ACC112 (cell line): ENCODE data around the gene AFMID.
"Not testable (repeated sequence)": the region's sequence is repeated elsewhere in the genome, so short reads cannot be mapped to it uniquely, and the experiment has no call there.

Experiments used
- H2AFZ ChIP-seq: fragments of 200-600 bp; sonication (generic); one replicate; pipeline ENCODE4 v1.6.0; 2017; ENCODE audit warnings: antibody characterized with exemption, low read length; ENCODE audit not compliant: unreplicated experiment
- H3K27ac ChIP-seq: fragments of 200-600 bp; sonication (generic); 2 replicates; pipeline ENCODE4 v1.5.1; 2014; ENCODE audit warnings: low read depth, mild to moderate bottlenecking, antibody characterized with exemption, low read length, moderate library complexity
- H3K27me3 ChIP-seq: fragments of 200-600 bp; sonication (generic); 2 replicates; pipeline ENCODE4 v1.6.1; 2014; ENCODE audit warnings: mild to moderate bottlenecking, antibody characterized with exemption, low read length, moderate library complexity, mixed read lengths; ENCODE audit not compliant: insufficient read depth
- H3K36me3 ChIP-seq: fragments of 200-600 bp; sonication (generic); 2 replicates; pipeline ENCODE4 v1.6.1; 2016; ENCODE audit warnings: mild to moderate bottlenecking, antibody characterized with exemption, low read length, moderate library complexity, mixed read lengths; ENCODE audit not compliant: insufficient read depth
- H3K4me1 ChIP-seq: fragments of 200-600 bp; sonication (generic); one replicate; pipeline ENCODE4 v1.6.1; 2016; ENCODE audit warnings: low read length, mixed read lengths; ENCODE audit not compliant: insufficient read depth, unreplicated experiment, control insufficient read depth
- H3K4me3 ChIP-seq: fragments of 200-600 bp; sonication (generic); 2 replicates; pipeline ENCODE4 v1.5.1; 2014; ENCODE audit warnings: mild to moderate bottlenecking, low read depth, low read length
- H3K79me2 ChIP-seq: fragments of 200-600 bp; sonication (generic); one replicate; pipeline ENCODE4 v1.6.0; 2016; ENCODE audit warnings: low read length; ENCODE audit not compliant: control insufficient read depth, unreplicated experiment, insufficient read depth

AFMID gene

DNA sequence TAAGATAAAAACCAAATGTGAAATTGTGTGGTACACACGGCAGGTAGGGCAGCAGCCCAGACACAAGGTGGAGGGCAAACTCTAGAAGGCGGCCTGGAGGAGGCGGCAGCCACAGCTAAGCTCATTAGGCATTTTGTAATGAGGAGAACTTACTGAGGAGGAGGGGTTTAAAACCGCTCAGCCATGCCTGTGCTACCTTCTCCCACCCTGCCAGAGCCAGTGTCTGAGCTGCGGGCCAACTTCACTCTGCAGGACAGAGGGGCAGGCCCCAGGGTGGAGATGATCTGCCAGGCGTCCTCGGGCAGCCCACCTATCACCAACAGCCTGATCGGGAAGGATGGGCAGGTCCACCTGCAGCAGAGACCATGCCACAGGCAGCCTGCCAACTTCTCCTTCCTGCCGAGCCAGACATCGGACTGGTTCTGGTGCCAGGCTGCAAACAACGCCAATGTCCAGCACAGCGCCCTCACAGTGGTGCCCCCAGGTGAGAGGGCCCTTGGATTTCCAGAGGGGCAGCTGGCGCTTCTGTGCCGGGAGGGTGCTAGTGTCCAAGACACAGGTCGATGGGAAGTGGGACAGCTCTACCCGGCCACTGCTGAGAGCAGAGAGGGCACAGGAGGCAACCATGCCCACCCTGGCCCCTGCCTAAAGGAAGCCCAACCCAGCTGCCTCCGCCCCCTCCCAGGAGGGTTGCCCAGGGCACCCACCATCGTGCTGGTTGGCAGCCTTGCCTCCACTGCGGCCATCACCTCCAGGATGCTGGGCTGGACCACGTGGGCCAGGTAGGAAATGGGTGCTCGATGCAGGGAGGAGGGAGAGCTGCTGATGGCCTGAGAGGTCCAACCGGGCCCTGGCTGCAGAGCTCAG lies 23.0 kb upstream of the AFMID start:
- H3K27me3 ChIP-seq = no peaks in the 10 kb centered on the region
- H3K27ac ChIP-seq = no peak overlapping the region
- no peak overlapping the region for H3K4me3 ChIP-seq
- H2AFZ ChIP-seq = no peak overlapping the region
- no peaks in the 10 kb centered on the region for H3K36me3 ChIP-seq
- H3K4me1 ChIP-seq = no peaks in the 10 kb centered on the region
- H3K79me2 ChIP-seq = no peaks in the 10 kb centered on the region

DNA sequence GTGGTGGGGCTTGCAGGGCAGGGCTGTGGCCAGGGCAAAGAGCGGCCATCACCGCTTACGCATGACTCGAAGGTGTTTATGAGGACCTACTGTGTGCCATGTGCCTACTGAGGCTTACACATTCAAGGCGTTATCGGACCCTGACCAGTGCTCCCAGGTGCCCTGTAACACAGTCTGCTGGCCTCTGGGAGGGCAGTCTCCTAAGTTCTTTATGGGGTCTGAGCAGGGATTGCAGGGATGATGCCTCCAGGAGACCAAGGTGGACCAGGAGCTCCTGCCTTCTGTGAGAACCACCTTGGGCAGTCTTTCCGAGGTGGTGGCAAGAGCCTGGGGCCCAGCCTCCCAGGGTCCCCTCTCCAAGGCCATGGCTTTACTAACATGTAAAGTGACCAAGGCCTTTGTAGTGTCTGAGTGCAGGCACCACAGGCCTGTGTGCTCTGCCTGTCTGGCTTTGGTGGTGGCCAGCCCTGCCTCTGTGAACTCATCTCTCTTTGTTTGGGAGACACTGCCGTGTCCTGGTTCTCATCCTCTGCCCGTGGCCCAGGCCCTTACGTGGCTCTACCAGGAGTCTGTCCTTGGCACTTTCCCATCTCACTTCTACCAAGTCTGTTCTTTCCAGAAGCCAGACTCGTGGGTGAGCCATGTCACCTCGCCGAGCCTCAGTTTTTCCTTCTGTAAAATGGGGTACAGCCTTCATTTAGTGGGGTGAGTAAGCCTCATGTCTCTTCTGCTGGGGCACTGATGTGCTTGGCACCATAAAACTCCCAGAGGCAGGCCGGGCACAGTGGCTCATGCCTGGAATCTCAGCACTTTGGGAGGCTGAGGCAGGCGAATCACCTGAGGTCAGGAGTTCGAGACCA lies 22.2 kb upstream of the AFMID start:
- Histone ChIP-seq H3K36me3 (no peaks in the 10 kb centered on the region), H3K27me3 (no peaks in the 10 kb centered on the region), H3K4me3 (no peak overlapping the region), H3K4me1 (no peaks in the 10 kb centered on the region), H2AFZ (no peak overlapping the region), H3K79me2 (no peaks in the 10 kb centered on the region), H3K27ac (no peak overlapping the region)

DNA sequence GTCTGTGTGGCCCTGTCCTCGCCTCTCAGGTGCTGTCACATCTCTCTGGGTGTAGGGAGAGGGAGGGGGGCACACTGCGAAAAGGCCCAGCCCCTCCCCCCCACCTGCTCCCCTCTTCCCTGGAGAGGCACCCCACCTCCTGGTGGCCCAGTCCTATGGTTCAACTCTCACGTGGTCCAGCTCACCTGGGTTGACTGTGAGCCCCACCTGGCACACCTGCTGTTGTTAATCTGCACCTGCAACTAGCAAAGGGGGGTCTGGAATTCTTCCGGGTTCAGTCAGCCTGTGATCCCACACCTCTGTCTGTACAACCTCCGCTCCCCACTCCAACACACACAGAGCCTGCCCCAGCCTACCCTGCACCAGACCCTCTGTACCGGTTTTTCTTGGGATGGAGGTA lies 20.7 kb upstream of the AFMID start:
- Histone ChIP-seq H3K27me3 (no peaks in the 10 kb centered on the region), H3K4me1 (no peaks in the 10 kb centered on the region), H3K36me3 (no peaks in the 10 kb centered on the region), H3K27ac (no peak overlapping the region), H3K79me2 (no peaks in the 10 kb centered on the region), H3K4me3 (no peak overlapping the region), H2AFZ (no peak overlapping the region)

DNA sequence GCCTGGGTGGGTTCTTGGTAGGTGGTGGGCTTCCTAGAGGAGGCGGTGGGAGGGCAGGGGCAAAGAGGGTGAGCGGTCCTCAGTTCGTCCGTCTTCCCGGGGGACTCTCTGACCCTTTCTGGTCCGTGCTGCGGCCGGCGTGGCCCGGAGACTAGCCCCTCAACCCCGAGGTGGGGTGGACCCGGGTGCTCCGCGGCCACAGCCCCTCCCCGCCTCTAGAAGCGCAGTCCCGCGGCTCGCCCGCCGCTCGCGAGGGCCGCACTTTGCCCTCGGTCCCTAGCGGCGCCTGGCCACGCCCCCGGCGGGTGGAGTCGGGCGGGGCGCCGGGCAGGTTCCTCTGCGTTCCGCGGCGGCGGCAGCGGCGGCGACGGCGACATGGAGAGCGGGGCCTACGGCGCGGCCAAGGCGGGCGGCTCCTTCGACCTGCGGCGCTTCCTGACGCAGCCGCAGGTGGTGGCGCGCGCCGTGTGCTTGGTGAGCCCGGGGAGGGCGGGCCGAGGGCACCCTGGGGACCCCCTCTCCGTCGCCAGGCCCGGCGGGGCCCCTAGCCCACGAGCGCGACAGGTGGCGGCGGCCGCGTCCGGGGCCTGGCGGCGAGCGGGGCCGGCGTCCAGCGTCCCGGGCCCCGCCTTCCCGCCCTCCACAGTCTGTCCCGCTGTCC lies 18.8 kb upstream of the AFMID start, which contains the start of gene SYNGR2:
Gene SYNGR2 (plus strand): TSS at position 340 of the 661 bp plus-strand sequence. CDS start 36 bp downstream, at position 376.
- Histone ChIP-seq H3K27me3 (no peaks in the 10 kb centered on the region), H3K79me2 (no peaks in the 10 kb centered on the region), H3K27ac (no peak within 1 kb of the TSS), H2AFZ (peak within 1 kb of the TSS; percentile 45), H3K4me1 (no peaks in the 10 kb centered on the region), H3K36me3 (no peaks in the 10 kb centered on the region), H3K4me3 (peak within 1 kb of the TSS; percentile 79)

DNA sequence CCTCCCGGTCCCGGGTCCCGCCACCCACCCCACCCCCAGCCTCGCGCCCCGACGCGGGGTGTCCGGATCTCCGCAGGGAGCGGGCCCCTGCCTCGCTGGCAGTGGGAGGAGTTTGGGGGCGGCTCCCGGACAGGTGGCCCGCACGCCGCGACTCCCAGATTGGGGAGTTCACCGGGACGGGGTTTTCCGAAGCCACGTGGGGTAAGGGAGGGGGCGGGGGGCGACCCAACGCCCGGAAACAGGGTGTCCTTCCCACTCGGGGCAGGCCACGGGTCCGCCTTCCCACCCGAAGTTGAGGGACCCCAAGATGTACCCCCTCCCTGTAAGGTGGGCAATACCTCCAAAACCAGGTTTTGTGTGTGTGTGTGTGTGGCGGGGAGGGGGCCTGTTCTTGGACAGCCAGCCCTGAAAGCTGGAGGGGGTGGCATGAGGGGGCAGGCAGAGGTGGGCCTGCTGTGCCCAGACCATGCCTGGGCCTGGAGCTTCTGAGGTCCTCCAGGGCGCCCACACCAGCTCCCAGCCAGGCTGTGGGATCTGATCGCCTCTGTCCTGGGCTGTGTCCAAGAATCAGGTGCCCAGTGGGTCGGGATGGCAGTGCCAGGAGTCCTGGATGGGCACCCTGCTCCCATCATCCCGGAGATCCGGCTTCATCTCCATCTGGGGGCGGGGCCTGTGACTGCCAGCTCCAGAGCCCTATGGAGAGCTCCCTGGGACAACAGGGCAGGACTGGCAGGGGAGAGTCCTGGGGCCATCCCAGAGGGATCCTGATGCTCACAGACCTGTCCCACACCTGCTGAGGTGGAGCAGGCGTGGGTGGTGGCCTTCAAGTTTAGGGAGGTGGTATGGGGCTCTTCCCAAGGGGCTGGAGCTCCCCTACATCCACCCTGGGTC lies 18.0 kb upstream of the AFMID start:
- no peaks in the 10 kb centered on the region for H3K27me3 ChIP-seq
- no peak overlapping the region for H3K27ac ChIP-seq
- no peaks in the 10 kb centered on the region for H3K79me2 ChIP-seq
- no peaks in the 10 kb centered on the region for H3K36me3 ChIP-seq
- H3K4me3 ChIP-seq = peak overlapping the region; percentile 79
- no peaks in the 10 kb centered on the region for H3K4me1 ChIP-seq
- H2AFZ ChIP-seq = peak overlapping the region; percentile 45

DNA sequence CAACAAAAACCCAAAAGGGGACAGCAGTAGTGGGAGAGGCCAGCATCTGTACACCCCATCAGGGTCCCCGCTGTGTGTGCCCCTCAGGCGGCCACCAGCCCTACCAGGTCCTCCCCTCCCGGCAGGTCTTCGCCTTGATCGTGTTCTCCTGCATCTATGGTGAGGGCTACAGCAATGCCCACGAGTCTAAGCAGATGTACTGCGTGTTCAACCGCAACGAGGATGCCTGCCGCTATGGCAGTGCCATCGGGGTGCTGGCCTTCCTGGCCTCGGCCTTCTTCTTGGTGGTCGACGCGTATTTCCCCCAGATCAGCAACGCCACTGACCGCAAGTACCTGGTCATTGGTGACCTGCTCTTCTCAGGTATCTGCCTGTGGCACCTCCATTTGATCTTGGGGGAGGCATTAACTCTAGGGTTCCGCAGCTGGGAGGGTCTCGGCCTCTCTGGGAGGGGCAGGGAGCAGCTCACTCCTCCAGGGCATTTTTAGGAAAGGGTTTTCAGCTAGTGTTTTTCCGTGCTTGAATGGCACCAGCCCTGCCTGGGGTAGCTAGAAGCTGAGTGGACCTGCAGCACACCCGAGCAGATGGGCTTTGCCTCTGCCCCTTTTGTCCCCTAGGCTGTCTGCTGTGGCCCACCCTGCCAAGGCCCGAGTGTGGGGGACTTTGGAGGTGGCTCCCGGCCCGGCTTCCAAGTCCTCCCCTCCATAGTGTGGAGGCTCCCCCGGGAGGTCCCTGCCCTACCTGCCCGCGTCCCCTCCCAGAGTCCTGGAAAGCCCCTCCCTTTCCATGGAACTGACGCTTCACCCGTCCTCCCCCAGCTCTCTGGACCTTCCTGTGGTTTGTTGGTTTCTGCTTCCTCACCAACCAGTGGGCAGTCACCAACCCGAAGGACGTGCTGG lies 16.2 kb upstream of the AFMID start:
- no peaks in the 10 kb centered on the region for H3K4me1 ChIP-seq
- H3K36me3 ChIP-seq = no peaks in the 10 kb centered on the region
- H3K79me2 ChIP-seq = no peaks in the 10 kb centered on the region
- H3K27ac ChIP-seq = no peak overlapping the region
- no peak overlapping the region for H3K4me3 ChIP-seq
- H3K27me3 ChIP-seq = no peaks in the 10 kb centered on the region
- H2AFZ ChIP-seq = no peak overlapping the region

DNA sequence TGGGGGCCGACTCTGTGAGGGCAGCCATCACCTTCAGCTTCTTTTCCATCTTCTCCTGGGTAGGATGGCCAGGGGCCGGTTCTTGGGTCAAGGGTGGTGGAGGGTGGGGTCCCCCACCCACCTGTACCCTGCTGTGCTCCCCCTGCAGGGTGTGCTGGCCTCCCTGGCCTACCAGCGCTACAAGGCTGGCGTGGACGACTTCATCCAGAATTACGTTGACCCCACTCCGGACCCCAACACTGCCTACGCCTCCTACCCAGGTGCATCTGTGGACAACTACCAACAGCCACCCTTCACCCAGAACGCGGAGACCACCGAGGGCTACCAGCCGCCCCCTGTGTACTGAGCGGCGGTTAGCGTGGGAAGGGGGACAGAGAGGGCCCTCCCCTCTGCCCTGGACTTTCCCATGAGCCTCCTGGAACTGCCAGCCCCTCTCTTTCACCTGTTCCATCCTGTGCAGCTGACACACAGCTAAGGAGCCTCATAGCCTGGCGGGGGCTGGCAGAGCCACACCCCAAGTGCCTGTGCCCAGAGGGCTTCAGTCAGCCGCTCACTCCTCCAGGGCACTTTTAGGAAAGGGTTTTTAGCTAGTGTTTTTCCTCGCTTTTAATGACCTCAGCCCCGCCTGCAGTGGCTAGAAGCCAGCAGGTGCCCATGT lies 15.4 kb upstream of the AFMID start:
- H3K36me3 ChIP-seq, H2AFZ ChIP-seq, H3K79me2 ChIP-seq, H3K4me1 ChIP-seq, H3K4me3 ChIP-seq, H3K27me3 ChIP-seq, H3K27ac ChIP-seq: not testable (repeated sequence)

DNA sequence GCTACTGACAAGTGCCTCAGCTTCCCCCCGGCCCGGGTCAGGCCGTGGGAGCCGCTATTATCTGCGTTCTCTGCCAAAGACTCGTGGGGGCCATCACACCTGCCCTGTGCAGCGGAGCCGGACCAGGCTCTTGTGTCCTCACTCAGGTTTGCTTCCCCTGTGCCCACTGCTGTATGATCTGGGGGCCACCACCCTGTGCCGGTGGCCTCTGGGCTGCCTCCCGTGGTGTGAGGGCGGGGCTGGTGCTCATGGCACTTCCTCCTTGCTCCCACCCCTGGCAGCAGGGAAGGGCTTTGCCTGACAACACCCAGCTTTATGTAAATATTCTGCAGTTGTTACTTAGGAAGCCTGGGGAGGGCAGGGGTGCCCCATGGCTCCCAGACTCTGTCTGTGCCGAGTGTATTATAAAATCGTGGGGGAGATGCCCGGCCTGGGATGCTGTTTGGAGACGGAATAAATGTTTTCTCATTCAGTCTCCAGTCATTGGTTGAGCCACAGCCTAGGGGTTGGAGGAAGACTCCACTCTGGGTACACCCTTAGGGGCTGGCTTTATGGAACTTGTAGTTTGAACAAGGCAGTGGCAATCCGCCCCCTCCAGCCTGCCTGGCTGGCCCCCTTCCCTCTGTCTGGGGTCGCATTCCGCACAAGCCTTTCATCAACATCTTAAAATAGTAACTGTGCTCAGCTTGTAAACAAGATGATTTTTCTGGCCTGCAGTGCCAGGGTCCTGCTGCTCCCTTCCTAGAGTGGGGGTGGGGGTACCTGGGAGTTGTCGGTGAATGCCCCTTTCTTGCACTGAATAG lies 14.7 kb upstream of the AFMID start:
- no peaks in the 10 kb centered on the region for H3K4me1 ChIP-seq
- no peaks in the 10 kb centered on the region for H3K27me3 ChIP-seq
- no peak overlapping the region for H3K4me3 ChIP-seq
- H3K36me3 ChIP-seq = no peaks in the 10 kb centered on the region
- H3K79me2 ChIP-seq = no peaks in the 10 kb centered on the region
- H2AFZ ChIP-seq = no peak overlapping the region
- no peak overlapping the region for H3K27ac ChIP-seq
